ENCODE data around the gene LIMK2.

The LIMK2 gene

DNA sequence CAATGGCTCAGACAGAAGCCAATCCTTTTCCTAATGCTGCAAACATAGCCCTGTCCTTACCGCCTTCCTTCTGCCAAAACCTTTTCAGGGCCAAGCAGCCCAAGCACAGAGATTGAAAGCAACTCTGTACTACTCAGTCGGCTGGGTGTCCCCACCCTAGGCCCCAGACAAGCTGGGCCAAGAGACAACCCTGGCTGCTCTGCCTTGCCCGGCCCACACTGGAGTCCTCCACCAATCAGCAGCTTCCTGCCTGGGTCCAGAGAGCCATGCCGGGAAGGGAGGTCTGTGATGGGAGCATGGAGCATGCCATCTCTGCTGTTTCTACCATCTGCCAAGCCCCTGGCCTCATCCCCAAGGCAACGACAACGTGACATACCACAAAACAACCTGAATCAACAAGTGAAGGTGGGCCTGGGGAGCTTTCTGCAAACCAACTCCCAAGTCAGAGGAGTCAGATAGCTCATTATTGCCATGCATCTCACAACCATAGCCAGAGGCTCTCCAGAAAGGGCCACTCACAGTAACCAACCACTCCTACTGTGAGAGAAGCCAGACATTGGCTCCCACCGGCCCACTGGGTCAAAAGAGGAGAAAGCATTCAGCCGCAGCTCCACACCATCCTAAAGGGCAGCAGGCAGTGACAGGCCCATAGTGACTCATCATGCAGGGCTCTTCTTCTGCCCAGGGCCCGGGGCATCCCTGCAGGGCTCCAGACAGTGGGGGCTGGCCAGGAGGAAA, 115.9 kb downstream of the LIMK2 start:
- no peak for FAIRE-seq
- DNase-seq (ENCODE audit: low spot score) = no peak

- no peak for FAIRE-seq
Observed at GRCh38 chr22:31328544-31328960, 116.5 kb downstream of the LIMK2 start.

GRCh38 chr22:31329029-31329428, 116.9 kb downstream of the LIMK2 start:
- DNase-seq (ENCODE audit: low spot score) (no peak), FAIRE-seq (no peak)

More at GRCh38 chr22:31328544-31328960, 116.5 kb downstream of the LIMK2 start:
- no peak for DNase-seq (ENCODE audit: low spot score)
